ENCODE results near the gene CCDC13. TPM values are rescaled to one million over a fixed set of nuclear protein-coding genes. Genes with fewer than 3 reads are reported as not detected.
A peak's percentile ranks its signal among the peaks of the same experiment; 100 is the strongest.

The CCDC13 gene
- total RNA-seq, 1 donor from 2014 or later = 2.4 TPM

GRCh38 chr3:42732196-42732828 lies 40.7 kb downstream of the CCDC13 start:
- Mint-ChIP-seq H3K27me3 (no peaks in the 10 kb centered on the region), H3K9me3 (no peaks in the 10 kb centered on the region)
- DNase-seq (ENCODE audit: extremely low spot score, unreplicated experiment) = peak; percentile 55

GRCh38 chr3:42731476-42732195 lies 41.4 kb downstream of the CCDC13 start:
- no peak overlapping the region for H3K4me3 Mint-ChIP-seq
- H3K27me3 Mint-ChIP-seq = no peaks in the 10 kb centered on the region
- no peak overlapping the region for H3K27ac Mint-ChIP-seq
- peak; percentile 32 for DNase-seq (ENCODE audit: extremely low spot score, unreplicated experiment)
- TF ChIP-seq, protein P1, sequence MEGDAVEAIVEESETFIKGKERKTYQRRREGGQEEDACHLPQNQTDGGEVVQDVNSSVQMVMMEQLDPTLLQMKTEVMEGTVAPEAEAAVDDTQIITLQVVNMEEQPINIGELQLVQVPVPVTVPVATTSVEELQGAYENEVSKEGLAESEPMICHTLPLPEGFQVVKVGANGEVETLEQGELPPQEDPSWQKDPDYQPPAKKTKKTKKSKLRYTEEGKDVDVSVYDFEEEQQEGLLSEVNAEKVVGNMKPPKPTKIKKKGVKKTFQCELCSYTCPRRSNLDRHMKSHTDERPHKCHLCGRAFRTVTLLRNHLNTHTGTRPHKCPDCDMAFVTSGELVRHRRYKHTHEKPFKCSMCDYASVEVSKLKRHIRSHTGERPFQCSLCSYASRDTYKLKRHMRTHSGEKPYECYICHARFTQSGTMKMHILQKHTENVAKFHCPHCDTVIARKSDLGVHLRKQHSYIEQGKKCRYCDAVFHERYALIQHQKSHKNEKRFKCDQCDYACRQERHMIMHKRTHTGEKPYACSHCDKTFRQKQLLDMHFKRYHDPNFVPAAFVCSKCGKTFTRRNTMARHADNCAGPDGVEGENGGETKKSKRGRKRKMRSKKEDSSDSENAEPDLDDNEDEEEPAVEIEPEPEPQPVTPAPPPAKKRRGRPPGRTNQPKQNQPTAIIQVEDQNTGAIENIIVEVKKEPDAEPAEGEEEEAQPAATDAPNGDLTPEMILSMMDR (conservative IDR thresholded peaks at IDR 0.05) = no peak
- H3K9me3 Mint-ChIP-seq = no peaks in the 10 kb centered on the region
- no peaks in the 10 kb centered on the region for H3K36me3 Mint-ChIP-seq
- peaks cover 8% of the 10 kb centered on the region for H3K4me1 Mint-ChIP-seq (ENCODE audit: unreplicated experiment)

More at GRCh38 chr3:42732196-42732828, 40.7 kb downstream of the CCDC13 start:
- no peak overlapping the region for H3K27ac Mint-ChIP-seq
- no peaks in the 10 kb centered on the region for H3K36me3 Mint-ChIP-seq
- H3K4me3 Mint-ChIP-seq = no peak overlapping the region
- peaks cover 8% of the 10 kb centered on the region for H3K4me1 Mint-ChIP-seq (ENCODE audit: unreplicated experiment)
- TF ChIP-seq, protein P1 (conservative IDR thresholded peaks at IDR 0.05) = no peak

DNA sequence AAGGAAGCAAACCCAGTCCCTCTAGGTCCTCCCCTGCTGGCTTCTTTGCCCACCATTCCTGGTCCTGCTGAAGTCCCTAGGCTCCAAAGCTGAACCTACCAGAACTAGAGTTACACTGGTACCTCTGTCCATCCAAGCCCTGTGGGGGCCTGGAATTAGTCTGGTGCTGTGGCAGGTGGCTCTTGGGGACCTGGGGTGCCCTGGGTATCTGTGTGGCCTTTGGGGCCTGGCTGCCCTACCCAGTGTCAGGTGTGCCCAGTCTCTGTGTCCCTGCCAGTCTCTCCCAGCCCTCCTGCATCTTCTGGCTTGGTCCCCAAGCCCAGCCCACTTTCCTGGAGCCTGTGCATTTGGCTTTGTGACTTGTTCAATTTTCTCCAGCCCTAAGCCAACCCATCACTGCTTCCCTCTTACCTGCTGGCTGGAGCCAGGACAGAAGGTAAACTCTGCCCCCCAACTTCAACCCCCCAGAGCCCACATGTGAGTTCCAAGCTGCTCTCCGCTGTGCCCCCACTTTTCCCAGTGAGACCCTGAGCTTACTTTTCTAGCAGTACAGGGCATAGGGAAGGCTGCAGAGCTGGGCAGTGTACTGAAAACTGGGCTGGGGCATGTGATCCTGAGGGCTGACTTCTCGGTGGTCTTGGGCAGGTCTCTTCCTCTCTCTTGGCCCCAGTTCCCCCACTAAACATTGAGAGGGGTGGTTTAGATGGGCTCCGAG lies 42.2 kb downstream of the CCDC13 start:
- H3K9me3 Mint-ChIP-seq = no peaks in the 10 kb centered on the region
- no peaks in the 10 kb centered on the region for H3K36me3 Mint-ChIP-seq
- TF ChIP-seq, protein P1 (conservative IDR thresholded peaks at IDR 0.05) = no peak
- peaks cover 8% of the 10 kb centered on the region for H3K4me1 Mint-ChIP-seq (ENCODE audit: unreplicated experiment)
- H3K27me3 Mint-ChIP-seq = no peaks in the 10 kb centered on the region
- no peak overlapping the region for H3K27ac Mint-ChIP-seq
- DNase-seq (ENCODE audit: extremely low spot score, unreplicated experiment) = no peak
- no peak overlapping the region for H3K4me3 Mint-ChIP-seq

DNA sequence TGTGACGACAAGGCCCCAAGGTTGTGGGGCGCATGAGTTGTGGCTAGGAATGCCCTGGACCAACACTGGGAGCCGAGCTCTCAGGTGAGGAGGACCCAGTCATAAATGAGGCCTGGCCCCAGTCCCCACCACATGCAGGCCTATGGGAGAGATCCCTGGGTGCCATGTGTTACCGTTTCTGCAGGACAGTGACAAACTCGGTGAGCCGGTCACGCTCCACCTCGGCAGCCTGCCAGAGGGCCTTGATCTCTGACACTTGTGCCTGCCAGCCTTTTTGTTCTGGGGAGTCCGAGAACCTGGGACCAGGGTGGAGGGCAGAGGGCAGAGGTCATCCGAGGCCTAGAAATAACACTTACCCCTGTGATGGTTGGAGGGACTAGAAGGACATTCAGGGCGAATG lies 42.8 kb downstream of the CCDC13 start:
- Mint-ChIP-seq H3K27ac (no peak overlapping the region), H3K4me3 (no peak overlapping the region), H3K9me3 (no peaks in the 10 kb centered on the region), H3K36me3 (no peaks in the 10 kb centered on the region), H3K27me3 (no peaks in the 10 kb centered on the region), H3K4me1 (ENCODE audit: unreplicated experiment) (peaks cover 8% of the 10 kb centered on the region)
- no peak for DNase-seq (ENCODE audit: extremely low spot score, unreplicated experiment)
- TF ChIP-seq, protein P1 (conservative IDR thresholded peaks at IDR 0.05) = no peak

- Mint-ChIP-seq H3K36me3 (no peaks in the 10 kb centered on the region), H3K9me3 (no peaks in the 10 kb centered on the region), H3K27me3 (no peaks in the 10 kb centered on the region), H3K4me3 (no peak overlapping the region), H3K4me1 (ENCODE audit: unreplicated experiment) (peaks cover 8% of the 10 kb centered on the region), H3K27ac (no peak overlapping the region)
- TF ChIP-seq, protein P1 (conservative IDR thresholded peaks at IDR 0.05) = no peak
- no peak for DNase-seq (ENCODE audit: extremely low spot score, unreplicated experiment)
Measured at GRCh38 chr3:42729404-42730145, 43.5 kb downstream of the CCDC13 start.

Data from type B pancreatic cell (in vitro differentiated cells).